GM15510 (cell line): ENCODE data around the gene PCDHB5.
"Not testable (repeated sequence)": the region's sequence is repeated elsewhere in the genome, so short reads cannot be mapped to it uniquely, and the experiment has no call there.

Source experiments
- POLR2A ChIP-seq: IDR thresholded peaks from 3 replicates; pipeline ENCODE4 v1.6.1; 2011; ENCODE audit warnings: borderline replicate concordance; ENCODE audit not compliant: insufficient read length; ENCODE audit errors: extremely low read depth

The PCDHB5 gene

GRCh38 chr5:141172381-141173204 is 37.6 kb downstream of the PCDHB5 start, which contains the start of gene PCDHB7:
PCDHB7 (plus strand) TSS chr5:141172644; CDS start chr5:141172836, 192 bp downstream.
- no peak for TF ChIP-seq POLR2A

- TF ChIP-seq POLR2A: no peak
Observed at GRCh38 chr5:141175933-141176332, 40.9 kb downstream of the PCDHB5 start.

- not testable (repeated sequence) for TF ChIP-seq POLR2A
Observed at GRCh38 chr5:141177577-141178191, 42.7 kb downstream of the PCDHB5 start, which contains the start of gene PCDHB8. PCDHB8 (plus strand) TSS chr5:141177790; CDS start chr5:141178035, 245 bp downstream.

GRCh38 chr5:141180313-141180712 is 45.3 kb downstream of the PCDHB5 start:
- TF ChIP-seq POLR2A: no peak

- no peak for TF ChIP-seq POLR2A
Observed at GRCh38 chr5:141182248-141182647, 47.2 kb downstream of the PCDHB5 start, which contains the start of gene PCDHB16. PCDHB16 (plus strand) TSS chr5:141182387; CDS start chr5:141182560, 173 bp downstream.

- TF ChIP-seq POLR2A: no peak
Observed at GRCh38 chr5:141186897-141187512, 52.0 kb downstream of the PCDHB5 start, which contains the start of gene PCDHB9. PCDHB9 (plus strand) TSS chr5:141187161; CDS start chr5:141187319, 158 bp downstream.
